HepG2 (cell line): ENCODE data around the gene DPH2. TPM values are rescaled to one million over a fixed set of nuclear protein-coding genes. Genes with fewer than 3 reads are reported as not detected.

Source experiments
- ARID4A ChIP-seq: sonication (generic); formaldehyde crosslinking; IDR thresholded peaks from 2 replicates; pipeline ENCODE4 v1.5.0; 2020; ENCODE audit warnings: mild to moderate bottlenecking, missing genetic modification reagents, borderline replicate concordance
- ATF4 ChIP-seq, 2 experiments: fragments of 450-650 bp in 1 of 2; sonication (generic) in 1 of 2; formaldehyde crosslinking; IDR thresholded peaks; 2 replicates each; pipeline versions ENCODE4 v1.5.0 to v1.8.0; 2020 to 2022; ENCODE audit warnings: mild to moderate bottlenecking in 1 of 2, missing genetic modification reagents in 1 of 2
- PPARG ChIP-seq: conservative IDR thresholded peaks from 2 replicates; pipeline ENCODE4 v1.6.1; 2016; ENCODE audit warnings: missing biosample characterization, missing genetic modification reagents
- RARA ChIP-seq: IDR thresholded peaks from 2 replicates; pipeline ENCODE4 v1.6.1; 2016; ENCODE audit warnings: missing genetic modification reagents, missing compliant biosample characterization
- RBFOX2 ChIP-seq: fragments of 200-400 bp; formaldehyde crosslinking; IDR thresholded peaks from 2 replicates; pipeline ENCODE4 v1.6.1; 2017; ENCODE audit warnings: low read depth, mild to moderate bottlenecking, low read length
- SIX4 ChIP-seq: sonication (generic); formaldehyde crosslinking; IDR thresholded peaks from 2 replicates; pipeline ENCODE4 v1.4.0; 2020; ENCODE audit warnings: missing genetic modification reagents
- TOE1 ChIP-seq: sonication (generic); formaldehyde crosslinking; IDR thresholded peaks from 2 replicates; pipeline ENCODE4 v1.4.0; 2020; ENCODE audit warnings: mild to moderate bottlenecking, missing genetic modification reagents
- TOPORS ChIP-seq: sonication (generic); formaldehyde crosslinking; IDR thresholded peaks from 2 replicates; pipeline ENCODE4 v1.8.0; 2023; ENCODE audit warnings: mild to moderate bottlenecking, missing genetic modification reagents
- ZBTB20 ChIP-seq: sonication (generic); formaldehyde crosslinking; IDR thresholded peaks from 2 replicates; pipeline ENCODE4 v1.8.1; 2023; ENCODE audit warnings: missing genetic modification reagents, low read depth, mild to moderate bottlenecking, borderline replicate concordance
- ZBTB38 ChIP-seq: sonication (generic); formaldehyde crosslinking; IDR thresholded peaks from 2 replicates; pipeline ENCODE4 v1.5.1; 2020; ENCODE audit warnings: mild to moderate bottlenecking, missing genetic modification reagents
- ZBTB7A ChIP-seq: sonication (generic); formaldehyde crosslinking; IDR thresholded peaks from 2 replicates; pipeline ENCODE4 v1.8.0; 2022; ENCODE audit warnings: mild to moderate bottlenecking, missing genetic modification reagents
- ZNF24 ChIP-seq: fragments of 450-650 bp; IDR thresholded peaks from 2 replicates; pipeline ENCODE4 v1.6.1; 2017; ENCODE audit warnings: antibody characterized with exemption, mild to moderate bottlenecking
- ZNF281 ChIP-seq: sonication (generic); formaldehyde crosslinking; IDR thresholded peaks from 2 replicates; pipeline ENCODE4 v1.4.0; 2020; ENCODE audit warnings: missing genetic modification reagents, borderline replicate concordance
- ZNF580 ChIP-seq: IDR thresholded peaks from 2 replicates; pipeline ENCODE4 v1.6.1; 2016; ENCODE audit warnings: low read depth, borderline replicate concordance
- ZNF749 ChIP-seq: sonication (generic); formaldehyde crosslinking; IDR thresholded peaks from 2 replicates; pipeline ENCODE4 v1.8.0; 2022; ENCODE audit warnings: mild to moderate bottlenecking, missing genetic modification reagents, moderate library complexity, borderline replicate concordance
- ZNF772 ChIP-seq: sonication (generic); formaldehyde crosslinking; IDR thresholded peaks from 2 replicates; pipeline ENCODE4 v1.5.0; 2020; ENCODE audit warnings: mild to moderate bottlenecking, missing genetic modification reagents
- polyA plus RNA-seq, 8 experiments: library from polyadenylated mRNA; depleted of rRNA in 3 of 8; stranded (reverse) in 7 of 8; unstranded in 1 of 8; fragments of >200 nt; fragmentation: Illumina TruSeq in 4 of 8; extraction: Trizol in 4 of 8; gene quantifications; 2 replicates each; pipeline versions ENCODE4 v1.2.1 to v1.2.3, GENCODE V29; 2011 to 2016; ENCODE audit warnings: low read depth in 4 of 8, missing spikeins in 1 of 8, mixed read lengths in 1 of 8; ENCODE audit not compliant: insufficient read depth in 1 of 8
- total RNA-seq, 5 experiments: library from RNA; depleted of rRNA; stranded (reverse); fragments of >200 nt; fragmentation: Illumina TruSeq; extraction: Trizol; gene quantifications; 2 replicates each; pipeline ENCODE4 v1.2.3, GENCODE V29; 2016; ENCODE audit warnings: low read depth in 1 of 5
- TF ChIP-seq, protein P1 (sequence below): sonication (generic); formaldehyde crosslinking; IDR thresholded peaks from 2 replicates; pipeline ENCODE4 v1.4.0; 2020; ENCODE audit warnings: low read depth, mild to moderate bottlenecking, missing genetic modification reagents
- TF ChIP-seq, protein P2 (sequence below): sonication (generic); formaldehyde crosslinking; IDR thresholded peaks from 2 replicates; pipeline ENCODE4 v1.4.0; 2020; ENCODE audit warnings: mild to moderate bottlenecking, missing genetic modification reagents

DPH2 gene
- total and polyA plus RNA-seq, 2 of the 13 experiments (the other 11 are each of a cell fraction or from before 2014, with no cell fraction given) = 32.2 to 38.3 TPM

GRCh38 chr1:43935711-43936427 lies 33.9 kb upstream of the DPH2 start (continued):
- TF ChIP-seq ZNF281 (CRISPR knock-in tag) = 0 out of 2 replicates have a peak, but pooled peaks have one; percentile 21
- TF ChIP-seq, protein P1, sequence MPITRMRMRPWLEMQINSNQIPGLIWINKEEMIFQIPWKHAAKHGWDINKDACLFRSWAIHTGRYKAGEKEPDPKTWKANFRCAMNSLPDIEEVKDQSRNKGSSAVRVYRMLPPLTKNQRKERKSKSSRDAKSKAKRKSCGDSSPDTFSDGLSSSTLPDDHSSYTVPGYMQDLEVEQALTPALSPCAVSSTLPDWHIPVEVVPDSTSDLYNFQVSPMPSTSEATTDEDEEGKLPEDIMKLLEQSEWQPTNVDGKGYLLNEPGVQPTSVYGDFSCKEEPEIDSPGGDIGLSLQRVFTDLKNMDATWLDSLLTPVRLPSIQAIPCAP = no peak
- TF ChIP-seq ZNF749 = no peak
- TF ChIP-seq ZNF580 (CRISPR knock-in tag) = no peak
- no peak; the same call in 1 of the 2 replicates for TF ChIP-seq ZBTB7A (CRISPR knock-in tag)
- no peak for TF ChIP-seq ZBTB20 (CRISPR knock-in tag)
- TF ChIP-seq RBFOX2 = 0 out of 2 replicates have a peak, but pooled peaks have one; percentile 7
- TF ChIP-seq ZNF24 = no peak
- no peak for TF ChIP-seq SIX4 (CRISPR knock-in tag)
- 0 out of 2 replicates have a peak, but pooled peaks have one; percentile 36 for TF ChIP-seq ZNF772 (CRISPR knock-in tag)
- TF ChIP-seq TOE1 = no peak
- no peak for TF ChIP-seq ATF4 (CRISPR knock-in tag; IDR thresholded peaks at IDR 0.05)
- TF ChIP-seq ZBTB38 (CRISPR knock-in tag) = no peak
- TF ChIP-seq TOPORS (CRISPR knock-in tag) = no peak
- TF ChIP-seq, protein P2, sequence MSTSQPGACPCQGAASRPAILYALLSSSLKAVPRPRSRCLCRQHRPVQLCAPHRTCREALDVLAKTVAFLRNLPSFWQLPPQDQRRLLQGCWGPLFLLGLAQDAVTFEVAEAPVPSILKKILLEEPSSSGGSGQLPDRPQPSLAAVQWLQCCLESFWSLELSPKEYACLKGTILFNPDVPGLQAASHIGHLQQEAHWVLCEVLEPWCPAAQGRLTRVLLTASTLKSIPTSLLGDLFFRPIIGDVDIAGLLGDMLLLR (CRISPR knock-in tag) = 0 out of 2 replicates have a peak, but pooled peaks have one; percentile 25
- no peak for TF ChIP-seq RARA (CRISPR knock-in tag)
- TF ChIP-seq ARID4A (CRISPR knock-in tag) = peak; percentile 5; the same call in 1 of the 2 replicates
- peak; percentile 48; the same call in 1 of the 2 replicates for TF ChIP-seq PPARG (CRISPR knock-in tag)
